ENCODE measurements around the gene RNPEP. TPM values are rescaled to one million over a fixed set of nuclear protein-coding genes. Genes with fewer than 3 reads are reported as not detected.

The RNPEP gene
- polyA plus RNA-seq, 3 donors = 108 to 153 (median 127) TPM

- DNase-seq = no peak
- peaks cover 23 to 37% of the 10 kb centered on the region in 2 donors for H3K36me3 Mint-ChIP-seq
- no peak overlapping the region for H3K9ac ChIP-seq (ENCODE audit: insufficient read depth, low read length, poor library complexity, severe bottlenecking)
- H3K27ac Mint-ChIP-seq = peak overlapping the region in 1 of 7 donors; percentile 70
- H3K27me3 ChIP-seq (ENCODE audit: control insufficient read depth in 2 of 2, insufficient read depth in 2 of 2, low read length in 2 of 2) = no peaks in the 10 kb centered on the region
- H3K9me3 ChIP-seq (replicated peaks in 1 of 2; ENCODE audit: control insufficient read depth in 1 of 2, insufficient read depth in 1 of 2, low read length in 2 of 2) = no peaks in the 10 kb centered on the region
- H3K4me3 ChIP-seq (replicated peaks in 1 of 3; ENCODE audit: low read depth in 2 of 3, low read length in 3 of 3) = no peak overlapping the region
- H3K4me1 Mint-ChIP-seq = peaks cover 28% of the 10 kb centered on the region
- no peak overlapping the region for H2AFZ ChIP-seq (ENCODE audit: insufficient read depth, low read depth, low read length, poor library complexity, severe bottlenecking)
- peaks cover 68% of the 10 kb centered on the region for H3K79me2 ChIP-seq (ENCODE audit: insufficient read depth, low read length)
- H3K9me3 Mint-ChIP-seq = no peaks in the 10 kb centered on the region
- H3K36me3 ChIP-seq (replicated peaks in 1 of 2; ENCODE audit: control insufficient read depth in 1 of 2, insufficient read depth in 2 of 2, low read length in 2 of 2) = peaks cover 18 to 32% of the 10 kb centered on the region in 2 donors
- H3K4me3 Mint-ChIP-seq = no peak overlapping the region
- no peak overlapping the region for H3K4me2 ChIP-seq (replicated peaks; ENCODE audit: extremely low read depth, low read length, poor library complexity, severe bottlenecking)
- peaks cover 0 to 5% (median 0%) of the 10 kb centered on the region in 3 donors for H3K27me3 Mint-ChIP-seq (ENCODE audit: low read depth in 3 of 3)
- H3K4me1 ChIP-seq (ENCODE audit: control insufficient read depth in 1 of 2, insufficient read depth in 2 of 2, low read length in 2 of 2) = peaks cover 18 to 19% of the 10 kb centered on the region in 2 donors
- H3K27ac ChIP-seq (ENCODE audit: low read depth in 1 of 2, low read length in 2 of 2) = peak overlapping the region in 1 of 2 donors; percentile 8
- H4K20me1 ChIP-seq (ENCODE audit: insufficient read depth, low read length) = peaks cover 63% of the 10 kb centered on the region
- WGBS (ENCODE audit: insufficient coverage) = no CpG with 5 or more reads among the region's 3 CpGs
- TF ChIP-seq, protein P1, sequence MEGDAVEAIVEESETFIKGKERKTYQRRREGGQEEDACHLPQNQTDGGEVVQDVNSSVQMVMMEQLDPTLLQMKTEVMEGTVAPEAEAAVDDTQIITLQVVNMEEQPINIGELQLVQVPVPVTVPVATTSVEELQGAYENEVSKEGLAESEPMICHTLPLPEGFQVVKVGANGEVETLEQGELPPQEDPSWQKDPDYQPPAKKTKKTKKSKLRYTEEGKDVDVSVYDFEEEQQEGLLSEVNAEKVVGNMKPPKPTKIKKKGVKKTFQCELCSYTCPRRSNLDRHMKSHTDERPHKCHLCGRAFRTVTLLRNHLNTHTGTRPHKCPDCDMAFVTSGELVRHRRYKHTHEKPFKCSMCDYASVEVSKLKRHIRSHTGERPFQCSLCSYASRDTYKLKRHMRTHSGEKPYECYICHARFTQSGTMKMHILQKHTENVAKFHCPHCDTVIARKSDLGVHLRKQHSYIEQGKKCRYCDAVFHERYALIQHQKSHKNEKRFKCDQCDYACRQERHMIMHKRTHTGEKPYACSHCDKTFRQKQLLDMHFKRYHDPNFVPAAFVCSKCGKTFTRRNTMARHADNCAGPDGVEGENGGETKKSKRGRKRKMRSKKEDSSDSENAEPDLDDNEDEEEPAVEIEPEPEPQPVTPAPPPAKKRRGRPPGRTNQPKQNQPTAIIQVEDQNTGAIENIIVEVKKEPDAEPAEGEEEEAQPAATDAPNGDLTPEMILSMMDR (IDR thresholded peaks at IDR 0.05) = no peak
- intact Hi-C loops (cut with micrococcal nuclease) = no loop called here
Measured at GRCh38 chr1:201984446-201984845, 2.0 kb downstream of the RNPEP start.

GRCh38 chr1:201985355-201985754, 2.9 kb downstream of the RNPEP start:
- intact Hi-C loops (cut with micrococcal nuclease) = no loop called here
- H3K9me3 ChIP-seq (replicated peaks in 1 of 2; ENCODE audit: control insufficient read depth in 1 of 2, insufficient read depth in 1 of 2, low read length in 2 of 2) = no peaks in the 10 kb centered on the region
- H3K4me1 ChIP-seq (ENCODE audit: control insufficient read depth in 1 of 2, insufficient read depth in 2 of 2, low read length in 2 of 2) = peaks cover 18 to 19% of the 10 kb centered on the region in 2 donors
- H3K9me3 Mint-ChIP-seq = no peaks in the 10 kb centered on the region
- H3K27me3 Mint-ChIP-seq (ENCODE audit: low read depth in 3 of 3) = peaks cover 0 to 5% (median 0%) of the 10 kb centered on the region in 3 donors
- peaks cover 72% of the 10 kb centered on the region for H4K20me1 ChIP-seq (ENCODE audit: insufficient read depth, low read length)
- no peak for DNase-seq
- H3K36me3 Mint-ChIP-seq = peaks cover 32 to 46% of the 10 kb centered on the region in 2 donors
- no peak overlapping the region for H3K4me3 Mint-ChIP-seq
- no peak overlapping the region for H3K27ac ChIP-seq (ENCODE audit: low read depth in 1 of 2, low read length in 2 of 2)
- peak overlapping the region in 1 of 7 donors; percentile 30 for H3K27ac Mint-ChIP-seq
- peaks cover 68% of the 10 kb centered on the region for H3K79me2 ChIP-seq (ENCODE audit: insufficient read depth, low read length)
- H3K9ac ChIP-seq (ENCODE audit: insufficient read depth, low read length, poor library complexity, severe bottlenecking) = no peak overlapping the region
- no peak overlapping the region for H3K4me3 ChIP-seq (replicated peaks in 1 of 3; ENCODE audit: low read depth in 2 of 3, low read length in 3 of 3)
- TF ChIP-seq, protein P1 (IDR thresholded peaks at IDR 0.05) = no peak
- H3K27me3 ChIP-seq (ENCODE audit: control insufficient read depth in 2 of 2, insufficient read depth in 2 of 2, low read length in 2 of 2) = no peaks in the 10 kb centered on the region
- no peak overlapping the region for H3K4me2 ChIP-seq (replicated peaks; ENCODE audit: extremely low read depth, low read length, poor library complexity, severe bottlenecking)
- H3K4me1 Mint-ChIP-seq = peaks cover 28% of the 10 kb centered on the region
- peaks cover 27 to 41% of the 10 kb centered on the region in 2 donors for H3K36me3 ChIP-seq (replicated peaks in 1 of 2; ENCODE audit: control insufficient read depth in 1 of 2, insufficient read depth in 2 of 2, low read length in 2 of 2)
- H2AFZ ChIP-seq (ENCODE audit: insufficient read depth, low read depth, low read length, poor library complexity, severe bottlenecking) = no peak overlapping the region
- no CpG with 5 or more reads among the region's 2 CpGs for WGBS (ENCODE audit: insufficient coverage)

All from CD14-positive monocyte (primary cell).